ENCODE measurements around the gene SUGCT.

Gene SUGCT

DNA sequence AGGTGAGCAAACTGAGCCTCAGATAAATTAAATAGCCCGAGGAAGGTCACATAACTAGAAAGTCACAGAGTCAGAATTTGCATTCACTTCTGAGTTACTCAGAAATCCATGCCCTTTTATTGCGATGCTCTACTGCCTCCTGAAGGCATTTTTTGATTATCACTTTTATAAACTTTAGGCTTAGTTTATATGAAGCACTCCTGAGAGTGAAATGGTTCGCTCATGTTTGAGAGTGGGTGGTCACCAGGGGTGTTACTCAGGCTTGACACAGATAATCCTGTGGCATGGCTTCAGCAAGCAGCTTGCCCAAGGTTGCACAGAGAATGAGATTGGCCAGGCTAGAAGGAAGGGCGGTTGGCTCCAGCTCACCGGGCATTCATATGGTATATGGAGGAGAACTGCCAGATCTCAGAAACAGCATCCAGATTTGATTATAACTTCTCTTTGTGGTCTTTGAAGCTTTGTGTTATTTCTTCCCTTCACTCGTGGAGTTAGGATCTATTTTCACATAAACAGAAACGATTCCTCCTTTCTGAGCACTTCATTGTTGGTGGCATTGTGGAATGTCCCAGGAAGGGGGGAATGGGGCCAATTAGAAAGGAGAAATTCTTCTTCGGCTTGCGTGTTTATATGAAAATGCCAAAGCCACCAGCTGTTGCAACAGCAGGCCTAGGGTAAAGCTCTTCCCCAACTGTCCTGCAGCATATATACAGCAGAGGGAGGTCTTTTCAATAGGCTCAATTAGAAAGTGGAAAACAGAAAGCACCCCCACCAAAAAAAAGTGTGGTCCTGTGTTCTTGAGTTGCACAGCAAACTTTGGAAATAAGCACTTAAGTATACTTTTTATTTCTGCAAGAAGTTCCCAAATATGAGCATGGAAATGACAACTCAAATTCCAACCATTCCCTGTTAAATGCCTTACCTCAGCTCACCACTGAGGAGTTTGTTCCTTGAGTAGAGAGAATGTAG is 628.8 kb downstream of the SUGCT start:
- Histone ChIP-seq H3K27me3 (ENCODE audit: control insufficient read depth in 5 of 5, insufficient read depth in 4 of 5, low read length in 5 of 5) (no peaks in the 10 kb centered on the region), H3K4me3 (ENCODE audit: low read depth in 1 of 5, low read length in 5 of 5) (no peak overlapping the region), H3K27ac (ENCODE audit: low read depth, low read length) (no peak overlapping the region), H3K9me3 (ENCODE audit: control insufficient read depth in 5 of 5, low read length in 5 of 5) (no peaks in the 10 kb centered on the region), H3K4me1 (ENCODE audit: control insufficient read depth in 5 of 5, insufficient read depth in 5 of 5, low read length in 5 of 5) (peaks cover 0 to 10% (median 4%) of the 10 kb centered on the region in 5 donors), H3K36me3 (ENCODE audit: control insufficient read depth in 5 of 5, insufficient read depth in 5 of 5, low read length in 5 of 5) (no peaks in the 10 kb centered on the region), H3K9ac (ENCODE audit: low read length in 5 of 5) (no peak overlapping the region)

DNA sequence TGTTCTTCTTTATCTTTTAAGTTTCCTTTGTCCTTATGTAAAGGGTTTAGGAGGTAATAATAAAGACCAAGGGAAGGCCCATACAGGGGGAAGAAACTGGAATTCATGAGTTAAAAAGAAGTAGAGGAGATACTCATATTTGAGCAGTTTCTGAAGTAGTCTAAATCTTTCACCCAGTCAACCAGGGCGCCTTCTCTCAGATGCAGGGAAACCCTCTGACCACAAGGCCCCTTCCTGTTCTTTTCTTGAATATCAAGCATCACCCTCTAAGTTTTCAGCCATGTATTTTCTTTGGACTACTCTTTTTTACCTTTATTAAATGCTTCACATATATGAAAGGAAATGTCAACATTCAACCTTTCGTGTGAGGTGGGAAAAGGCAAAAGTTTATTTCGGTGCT is 630.8 kb downstream of the SUGCT start:
- Histone ChIP-seq H3K27ac (ENCODE audit: low read depth, low read length) (no peak overlapping the region), H3K4me3 (ENCODE audit: low read depth in 1 of 5, low read length in 5 of 5) (no peak overlapping the region), H3K9ac (ENCODE audit: low read length in 5 of 5) (no peak overlapping the region), H3K9me3 (ENCODE audit: control insufficient read depth in 5 of 5, low read length in 5 of 5) (no peaks in the 10 kb centered on the region), H3K27me3 (ENCODE audit: control insufficient read depth in 5 of 5, insufficient read depth in 4 of 5, low read length in 5 of 5) (no peaks in the 10 kb centered on the region), H3K4me1 (ENCODE audit: control insufficient read depth in 5 of 5, insufficient read depth in 5 of 5, low read length in 5 of 5) (peaks cover 0 to 8% (median 0%) of the 10 kb centered on the region in 5 donors), H3K36me3 (ENCODE audit: control insufficient read depth in 5 of 5, insufficient read depth in 5 of 5, low read length in 5 of 5) (no peaks in the 10 kb centered on the region)

- H3K4me3 ChIP-seq (ENCODE audit: low read depth in 1 of 5, low read length in 5 of 5): no peak overlapping the region
- no peaks in the 10 kb centered on the region for H3K27me3 ChIP-seq (ENCODE audit: control insufficient read depth in 5 of 5, insufficient read depth in 4 of 5, low read length in 5 of 5)
- H3K4me1 ChIP-seq (ENCODE audit: control insufficient read depth in 5 of 5, insufficient read depth in 5 of 5, low read length in 5 of 5): no peaks in the 10 kb centered on the region
- H3K9ac ChIP-seq (ENCODE audit: low read length in 5 of 5): no peak overlapping the region
- H3K36me3 ChIP-seq (ENCODE audit: control insufficient read depth in 5 of 5, insufficient read depth in 5 of 5, low read length in 5 of 5): no peaks in the 10 kb centered on the region
- H3K9me3 ChIP-seq (ENCODE audit: control insufficient read depth in 5 of 5, low read length in 5 of 5): no peaks in the 10 kb centered on the region
- H3K27ac ChIP-seq (ENCODE audit: low read depth, low read length): no peak overlapping the region
Observed at GRCh38 chr7:40772096-40772495, 637.3 kb downstream of the SUGCT start.

- Histone ChIP-seq H3K4me3 (ENCODE audit: low read depth in 1 of 5, low read length in 5 of 5) (no peak overlapping the region), H3K27ac (ENCODE audit: low read depth, low read length) (no peak overlapping the region), H3K9ac (ENCODE audit: low read length in 5 of 5) (no peak overlapping the region), H3K9me3 (ENCODE audit: control insufficient read depth in 5 of 5, low read length in 5 of 5) (no peaks in the 10 kb centered on the region), H3K4me1 (ENCODE audit: control insufficient read depth in 5 of 5, insufficient read depth in 5 of 5, low read length in 5 of 5) (no peaks in the 10 kb centered on the region), H3K36me3 (ENCODE audit: control insufficient read depth in 5 of 5, insufficient read depth in 5 of 5, low read length in 5 of 5) (no peaks in the 10 kb centered on the region), H3K27me3 (ENCODE audit: control insufficient read depth in 5 of 5, insufficient read depth in 4 of 5, low read length in 5 of 5) (no peaks in the 10 kb centered on the region)
Observed at GRCh38 chr7:40773656-40774055, 638.9 kb downstream of the SUGCT start.

DNA sequence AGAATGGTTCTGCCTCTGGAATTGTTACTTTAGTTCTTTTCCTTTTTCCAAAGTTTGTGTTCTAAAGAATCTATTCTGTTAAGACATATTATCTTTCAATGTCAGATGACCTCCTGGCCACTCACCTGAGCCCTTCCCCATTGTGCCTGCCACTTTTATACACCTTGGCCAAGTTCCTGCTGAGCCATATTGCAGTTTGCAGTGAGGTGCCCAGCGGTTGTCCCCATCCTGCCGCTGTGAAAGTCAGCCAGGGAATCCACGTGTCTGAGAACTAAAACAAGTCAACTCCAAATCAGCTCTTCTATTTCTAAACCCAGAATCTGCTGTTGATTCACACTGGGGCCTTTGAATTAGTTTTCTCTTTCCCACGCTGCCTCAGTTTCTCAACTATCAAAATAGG is 641.1 kb downstream of the SUGCT start:
- Histone ChIP-seq H3K27ac (ENCODE audit: low read depth, low read length) (no peak overlapping the region), H3K4me3 (ENCODE audit: low read depth in 1 of 5, low read length in 5 of 5) (no peak overlapping the region), H3K27me3 (ENCODE audit: control insufficient read depth in 5 of 5, insufficient read depth in 4 of 5, low read length in 5 of 5) (no peaks in the 10 kb centered on the region)

DNA sequence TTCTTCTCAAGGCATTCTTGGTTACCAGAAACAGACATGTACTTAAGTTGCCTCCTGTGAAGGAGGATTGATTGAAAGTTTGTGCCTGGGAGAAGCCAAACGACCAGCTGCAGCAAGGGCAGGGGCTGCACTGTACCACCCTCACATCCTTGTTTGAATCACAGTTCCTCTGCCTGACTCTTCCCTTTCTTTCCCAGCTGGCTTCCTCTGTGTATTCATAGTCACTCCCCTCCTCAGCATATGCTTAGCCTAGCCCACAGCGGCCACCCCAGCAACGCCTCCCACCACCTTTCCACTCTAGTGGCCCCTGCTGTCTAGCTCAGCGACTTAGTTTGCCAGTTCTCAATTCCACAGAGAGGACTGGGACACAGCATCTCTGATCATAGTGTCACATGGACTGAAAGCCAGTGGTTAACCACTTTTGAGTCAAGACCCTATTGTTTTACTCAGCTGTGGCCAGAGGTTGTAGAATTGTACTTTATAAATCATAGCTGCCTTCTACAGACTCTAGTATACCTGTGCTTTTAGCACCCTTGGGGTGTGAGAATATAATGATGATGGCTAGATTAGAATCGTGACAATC is 643.0 kb downstream of the SUGCT start:
- Histone ChIP-seq H3K9ac (ENCODE audit: low read length in 5 of 5) (no peak overlapping the region), H3K27ac (ENCODE audit: low read depth, low read length) (no peak overlapping the region), H3K27me3 (ENCODE audit: control insufficient read depth in 5 of 5, insufficient read depth in 4 of 5, low read length in 5 of 5) (no peaks in the 10 kb centered on the region), H3K9me3 (ENCODE audit: control insufficient read depth in 5 of 5, low read length in 5 of 5) (no peaks in the 10 kb centered on the region), H3K36me3 (ENCODE audit: control insufficient read depth in 5 of 5, insufficient read depth in 5 of 5, low read length in 5 of 5) (no peaks in the 10 kb centered on the region), H3K4me1 (ENCODE audit: control insufficient read depth in 5 of 5, insufficient read depth in 5 of 5, low read length in 5 of 5) (peaks cover 0 to 2% (median 0%) of the 10 kb centered on the region in 5 donors), H3K4me3 (ENCODE audit: low read depth in 1 of 5, low read length in 5 of 5) (no peak overlapping the region)

More for the DNA sequence above, 641.1 kb downstream of the SUGCT start:
- Histone ChIP-seq H3K4me1 (ENCODE audit: control insufficient read depth in 5 of 5, insufficient read depth in 5 of 5, low read length in 5 of 5) (peaks cover 0 to 2% (median 0%) of the 10 kb centered on the region in 5 donors), H3K36me3 (ENCODE audit: control insufficient read depth in 5 of 5, insufficient read depth in 5 of 5, low read length in 5 of 5) (no peaks in the 10 kb centered on the region), H3K9me3 (ENCODE audit: control insufficient read depth in 5 of 5, low read length in 5 of 5) (no peaks in the 10 kb centered on the region), H3K9ac (ENCODE audit: low read length in 5 of 5) (no peak overlapping the region)

DNA sequence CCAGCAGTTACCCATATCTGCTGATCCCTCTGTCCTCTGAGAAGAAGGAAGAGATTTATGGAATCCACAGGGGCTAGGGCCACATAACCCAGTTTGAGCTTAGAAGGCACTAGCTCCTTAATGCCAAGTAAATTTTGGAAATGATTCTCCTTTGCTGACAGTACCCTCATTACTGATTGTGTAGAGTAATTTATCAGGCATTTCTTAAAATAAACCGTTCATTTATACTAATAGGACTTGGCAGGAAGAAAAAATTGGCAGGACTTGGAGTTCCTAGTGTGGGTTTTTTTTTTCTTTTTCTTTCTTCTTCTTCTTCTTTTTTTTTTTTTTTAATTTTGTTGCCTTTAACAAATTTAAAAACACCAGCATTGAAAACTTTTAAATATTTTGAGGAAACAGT is 645.7 kb downstream of the SUGCT start:
- no peaks in the 10 kb centered on the region for H3K36me3 ChIP-seq (ENCODE audit: control insufficient read depth in 5 of 5, insufficient read depth in 5 of 5, low read length in 5 of 5)
- no peak overlapping the region for H3K9ac ChIP-seq (ENCODE audit: low read length in 5 of 5)
- H3K27ac ChIP-seq (ENCODE audit: low read depth, low read length): no peak overlapping the region
- H3K4me1 ChIP-seq (ENCODE audit: control insufficient read depth in 5 of 5, insufficient read depth in 5 of 5, low read length in 5 of 5): peaks cover 0 to 2% (median 0%) of the 10 kb centered on the region in 5 donors
- H3K9me3 ChIP-seq (ENCODE audit: control insufficient read depth in 5 of 5, low read length in 5 of 5): no peaks in the 10 kb centered on the region
- no peak overlapping the region for H3K4me3 ChIP-seq (ENCODE audit: low read depth in 1 of 5, low read length in 5 of 5)
- H3K27me3 ChIP-seq (ENCODE audit: control insufficient read depth in 5 of 5, insufficient read depth in 4 of 5, low read length in 5 of 5): no peaks in the 10 kb centered on the region

DNA sequence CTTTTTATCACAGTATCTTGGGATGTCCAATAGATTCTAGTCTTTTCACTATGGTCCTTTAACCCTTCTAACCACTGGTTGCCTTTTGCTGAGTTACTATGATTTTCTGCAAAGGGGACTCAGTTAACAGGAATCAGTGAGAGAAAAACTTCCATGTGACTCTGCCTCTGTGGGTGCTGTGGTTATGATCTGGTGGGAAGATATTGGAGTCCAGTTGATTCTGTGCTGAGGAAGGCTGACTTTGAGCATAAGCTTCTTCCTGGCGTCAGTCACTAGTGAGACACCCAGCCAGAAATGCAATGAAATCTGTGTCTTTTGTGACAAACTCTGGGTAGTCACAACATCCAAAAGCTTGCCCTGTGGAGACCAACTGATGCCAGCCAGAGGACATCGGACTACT is 648.0 kb downstream of the SUGCT start:
- Histone ChIP-seq H3K4me3 (ENCODE audit: low read depth in 1 of 5, low read length in 5 of 5) (no peak overlapping the region), H3K27ac (ENCODE audit: low read depth, low read length) (no peak overlapping the region), H3K9me3 (ENCODE audit: control insufficient read depth in 5 of 5, low read length in 5 of 5) (no peaks in the 10 kb centered on the region)

DNA sequence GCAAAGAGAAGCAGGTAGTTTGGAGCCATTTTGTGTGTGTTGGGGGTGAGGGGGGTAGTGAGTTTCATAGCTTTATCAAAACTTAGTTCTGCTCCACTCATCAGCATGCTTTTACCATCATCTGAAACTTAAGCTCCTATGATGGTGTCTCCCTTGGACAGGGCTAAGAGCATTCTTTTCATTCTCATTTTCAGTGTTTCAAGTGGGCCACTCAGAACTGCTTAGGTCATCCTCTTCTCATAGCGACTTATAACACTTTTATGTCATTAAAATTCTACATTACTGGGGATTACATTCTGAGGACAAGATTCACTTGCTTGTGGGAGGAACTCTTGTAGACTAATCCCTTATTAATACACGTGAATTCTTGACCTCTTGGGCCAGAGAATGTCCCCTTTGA is 649.4 kb downstream of the SUGCT start:
- H3K9me3 ChIP-seq (ENCODE audit: control insufficient read depth in 5 of 5, low read length in 5 of 5): no peaks in the 10 kb centered on the region
- no peaks in the 10 kb centered on the region for H3K27me3 ChIP-seq (ENCODE audit: control insufficient read depth in 5 of 5, insufficient read depth in 4 of 5, low read length in 5 of 5)
- no peak overlapping the region for H3K9ac ChIP-seq (ENCODE audit: low read length in 5 of 5)
- H3K36me3 ChIP-seq (ENCODE audit: control insufficient read depth in 5 of 5, insufficient read depth in 5 of 5, low read length in 5 of 5): no peaks in the 10 kb centered on the region
- H3K4me1 ChIP-seq (ENCODE audit: control insufficient read depth in 5 of 5, insufficient read depth in 5 of 5, low read length in 5 of 5): peaks cover 0 to 2% (median 0%) of the 10 kb centered on the region in 5 donors
- H3K4me3 ChIP-seq (ENCODE audit: low read depth in 1 of 5, low read length in 5 of 5): no peak overlapping the region
- H3K27ac ChIP-seq (ENCODE audit: low read depth, low read length): no peak overlapping the region

More for the DNA sequence above, 648.0 kb downstream of the SUGCT start:
- Histone ChIP-seq H3K27me3 (ENCODE audit: control insufficient read depth in 5 of 5, insufficient read depth in 4 of 5, low read length in 5 of 5) (no peaks in the 10 kb centered on the region), H3K4me1 (ENCODE audit: control insufficient read depth in 5 of 5, insufficient read depth in 5 of 5, low read length in 5 of 5) (peaks cover 0 to 2% (median 0%) of the 10 kb centered on the region in 5 donors), H3K9ac (ENCODE audit: low read length in 5 of 5) (no peak overlapping the region), H3K36me3 (ENCODE audit: control insufficient read depth in 5 of 5, insufficient read depth in 5 of 5, low read length in 5 of 5) (no peaks in the 10 kb centered on the region)

DNA sequence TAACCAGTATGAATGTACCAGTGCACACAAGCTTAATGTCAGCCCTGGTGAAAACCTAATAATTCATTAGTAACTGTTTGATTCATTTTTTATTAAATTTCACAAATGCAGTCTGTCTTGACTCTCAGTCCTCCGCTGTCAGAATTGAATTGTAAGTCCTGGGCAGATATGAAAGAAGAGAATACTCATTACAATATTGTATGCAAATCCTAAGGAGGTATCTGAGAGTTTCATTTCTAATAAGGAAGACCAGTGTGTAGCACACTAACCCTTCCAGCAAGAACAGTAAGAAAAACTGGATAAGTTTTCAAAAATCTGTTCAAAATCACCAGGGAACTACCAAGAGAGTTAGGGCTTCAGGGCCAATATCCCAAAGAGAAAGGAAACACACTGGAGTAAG is 652.1 kb downstream of the SUGCT start:
- Histone ChIP-seq H3K27me3 (ENCODE audit: control insufficient read depth in 5 of 5, insufficient read depth in 4 of 5, low read length in 5 of 5) (no peaks in the 10 kb centered on the region), H3K27ac (ENCODE audit: low read depth, low read length) (no peak overlapping the region), H3K9ac (ENCODE audit: low read length in 5 of 5) (no peak overlapping the region), H3K9me3 (ENCODE audit: control insufficient read depth in 5 of 5, low read length in 5 of 5) (no peaks in the 10 kb centered on the region), H3K4me1 (ENCODE audit: control insufficient read depth in 5 of 5, insufficient read depth in 5 of 5, low read length in 5 of 5) (no peaks in the 10 kb centered on the region), H3K36me3 (ENCODE audit: control insufficient read depth in 5 of 5, insufficient read depth in 5 of 5, low read length in 5 of 5) (no peaks in the 10 kb centered on the region), H3K4me3 (ENCODE audit: low read depth in 1 of 5, low read length in 5 of 5) (no peak overlapping the region)

Measured in subcutaneous abdominal adipose tissue (tissue), 5 donors.